Measurements from ENCODE around the gene NTRK3.

DNA sequence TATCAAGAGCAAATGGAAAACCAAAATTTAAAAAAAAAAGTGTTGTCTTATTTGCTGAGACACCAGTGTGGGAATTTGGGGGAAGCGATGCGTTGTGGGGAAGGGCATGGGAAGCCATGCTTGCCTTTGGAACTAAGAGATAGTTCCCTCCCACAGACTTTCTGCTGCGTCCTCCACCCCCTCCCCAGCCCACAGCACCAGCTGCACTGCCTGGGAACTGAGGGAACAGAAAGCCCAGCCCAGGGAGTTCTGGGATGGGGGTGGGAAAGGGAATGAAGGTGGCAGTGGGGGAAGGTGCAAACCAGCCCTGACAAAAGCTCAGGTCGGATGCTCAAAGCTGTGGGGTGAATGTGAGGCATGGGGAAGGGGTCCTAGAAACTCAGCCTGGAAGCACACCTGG is 8.1 kb upstream of the NTRK3 start:
- TF ChIP-seq CTCF (conservative IDR thresholded peaks at IDR 0.05; ENCODE audit: low read depth, low read length): no peak
- TF ChIP-seq EZH2phosphoT487 (IDR thresholded peaks at IDR 0.05; ENCODE audit: borderline replicate concordance, low read length): no peak
- TF ChIP-seq EZH2 (IDR thresholded peaks at IDR 0.05; ENCODE audit: low read length, unreplicated experiment): no peak

Data from PC-3 (cell line).